ENCODE data around the gene EEF1AKMT1.
"Not testable (repeated sequence)": the region's sequence is repeated elsewhere in the genome, so short reads cannot be mapped to it uniquely, and the experiment has no call there.

The EEF1AKMT1 gene

GRCh38 chr13:20696073-20696472 lies 77.7 kb downstream of the EEF1AKMT1 start:
- in situ Hi-C loops (cut with HindIII; ENCODE audit: low pct_unique_long_range_greater_than_20kb, low sequenced_read_pairs): no loop called here
- DNase-seq (ENCODE audit: low read depth in 1 of 2, low spot score in 1 of 2): no peak
- no peak for TF ChIP-seq JUND (IDR thresholded peaks at IDR 0.05; ENCODE audit: low read depth)

- in situ Hi-C loops (cut with HindIII; ENCODE audit: low pct_unique_long_range_greater_than_20kb, low sequenced_read_pairs): no loop called here
- TF ChIP-seq JUND (IDR thresholded peaks at IDR 0.05; ENCODE audit: low read depth): no peak
- DNase-seq (ENCODE audit: low read depth in 1 of 2, low spot score in 1 of 2): no peak
Observed at GRCh38 chr13:20691616-20692015, 82.1 kb downstream of the EEF1AKMT1 start.

DNA sequence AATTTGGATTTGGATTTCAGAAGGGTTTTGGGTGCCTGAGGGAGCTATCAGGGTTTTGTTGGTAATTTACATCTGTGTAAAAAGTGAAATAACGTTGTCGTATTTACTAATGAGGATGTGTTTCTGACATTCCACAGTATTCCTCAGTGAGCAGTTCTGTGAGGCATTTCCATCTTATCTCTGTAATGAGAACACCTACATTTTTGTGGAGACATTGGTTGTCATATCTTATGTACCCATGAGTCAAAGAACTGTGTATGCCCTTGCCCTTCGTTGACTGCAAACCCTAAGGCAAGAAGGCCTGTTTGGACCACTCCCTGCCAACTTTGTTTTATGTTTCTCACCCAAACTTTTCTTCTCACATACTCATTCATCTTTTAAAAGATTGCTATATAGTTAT lies 84.5 kb downstream of the EEF1AKMT1 start:
- TF ChIP-seq JUND (IDR thresholded peaks at IDR 0.05; ENCODE audit: low read depth): no peak
- in situ Hi-C loops (cut with HindIII; ENCODE audit: low pct_unique_long_range_greater_than_20kb, low sequenced_read_pairs): no loop called here
- no peak for DNase-seq (ENCODE audit: low read depth in 1 of 2, low spot score in 1 of 2)

DNA sequence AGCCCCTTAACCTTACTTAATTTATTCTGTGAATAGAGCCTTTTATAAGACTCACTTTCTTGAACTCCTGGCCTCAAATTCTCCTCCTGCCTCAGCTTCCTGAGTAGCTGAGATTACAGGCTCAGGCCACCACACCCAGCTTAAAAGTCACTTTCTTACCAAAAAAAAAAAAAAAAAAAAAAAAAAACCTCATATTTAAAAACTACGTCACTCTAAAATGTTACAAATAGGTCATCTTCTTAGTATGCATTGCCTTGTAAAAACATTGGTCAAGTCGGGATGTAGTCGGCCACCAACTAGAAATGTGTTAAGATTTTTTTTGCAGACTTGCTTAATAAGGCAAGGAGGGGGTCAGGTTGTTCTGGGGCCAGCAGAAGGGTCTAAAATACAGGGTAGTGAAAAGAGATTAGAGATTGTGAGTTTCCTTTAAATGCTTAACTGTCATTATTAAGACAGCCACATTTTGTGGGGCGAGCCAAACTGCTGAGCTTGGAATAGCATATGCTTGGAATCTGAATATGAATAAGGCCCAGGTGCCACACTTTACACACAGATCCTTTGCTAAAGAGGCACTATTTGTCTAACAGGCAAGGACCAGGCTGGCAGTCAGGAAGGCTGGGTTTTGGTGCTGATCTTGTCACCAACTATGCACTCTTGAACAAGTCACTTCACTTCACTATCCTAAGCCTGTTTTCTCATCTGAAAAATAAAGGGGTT lies 86.7 kb downstream of the EEF1AKMT1 start:
- no peak for DNase-seq (ENCODE audit: low read depth in 1 of 2, low spot score in 1 of 2)
- no peak for TF ChIP-seq JUND (IDR thresholded peaks at IDR 0.05; ENCODE audit: low read depth)
- in situ Hi-C loops (cut with HindIII; ENCODE audit: low pct_unique_long_range_greater_than_20kb, low sequenced_read_pairs): no loop called here

DNA sequence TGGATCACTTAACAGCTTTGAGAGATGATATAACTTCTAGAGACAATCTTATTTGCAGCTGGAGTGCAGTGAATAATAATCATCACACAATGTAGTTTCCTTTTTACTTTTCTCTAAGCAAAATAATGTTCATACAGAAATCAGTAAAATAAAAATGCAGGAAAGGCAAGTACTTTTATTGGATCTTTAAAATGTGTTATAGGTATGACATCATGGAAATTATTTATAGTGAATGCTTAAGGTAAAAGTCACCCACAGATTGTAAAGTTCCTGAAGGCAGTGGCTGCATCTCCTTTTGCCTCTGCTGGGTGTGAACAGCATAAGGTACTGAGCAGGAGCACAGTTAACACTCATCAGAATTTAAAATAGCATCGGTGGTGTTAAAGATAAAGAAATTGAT lies 87.6 kb downstream of the EEF1AKMT1 start:
- TF ChIP-seq JUND (IDR thresholded peaks at IDR 0.05; ENCODE audit: low read depth): no peak
- in situ Hi-C loops (cut with HindIII; ENCODE audit: low pct_unique_long_range_greater_than_20kb, low sequenced_read_pairs): no loop called here
- no peak for DNase-seq (ENCODE audit: low read depth in 1 of 2, low spot score in 1 of 2)

GRCh38 chr13:20685092-20685491 lies 88.7 kb downstream of the EEF1AKMT1 start:
- in situ Hi-C loops (cut with HindIII; ENCODE audit: low pct_unique_long_range_greater_than_20kb, low sequenced_read_pairs): no loop called here
- TF ChIP-seq JUND (IDR thresholded peaks at IDR 0.05; ENCODE audit: low read depth): no peak
- DNase-seq (ENCODE audit: low read depth in 1 of 2, low spot score in 1 of 2): no peak

DNA sequence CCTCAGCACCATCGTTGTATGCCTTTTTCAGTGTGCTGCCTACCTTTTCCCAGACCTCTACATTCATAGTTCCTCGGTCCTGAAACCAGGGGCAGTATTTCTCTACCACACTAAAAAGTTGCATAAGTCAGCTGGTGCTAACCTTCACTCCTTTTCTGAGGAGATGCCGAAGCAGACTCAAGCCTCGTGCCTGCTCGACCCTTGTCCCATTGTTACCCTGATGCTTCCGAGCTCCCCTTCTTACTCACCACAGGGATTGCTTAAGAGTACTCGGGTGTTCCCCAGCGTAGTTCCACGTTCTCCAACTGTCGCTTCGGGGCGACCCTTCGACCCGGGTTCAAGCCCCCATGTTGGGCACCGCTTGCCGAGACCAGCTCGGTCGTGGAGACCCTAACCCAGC lies 89.2 kb downstream of the EEF1AKMT1 start:
- in situ Hi-C loops (cut with HindIII; ENCODE audit: low pct_unique_long_range_greater_than_20kb, low sequenced_read_pairs): no loop called here
- DNase-seq (ENCODE audit: low read depth in 1 of 2, low spot score in 1 of 2): no peak
- TF ChIP-seq JUND (IDR thresholded peaks at IDR 0.05; ENCODE audit: low read depth): no peak

DNA sequence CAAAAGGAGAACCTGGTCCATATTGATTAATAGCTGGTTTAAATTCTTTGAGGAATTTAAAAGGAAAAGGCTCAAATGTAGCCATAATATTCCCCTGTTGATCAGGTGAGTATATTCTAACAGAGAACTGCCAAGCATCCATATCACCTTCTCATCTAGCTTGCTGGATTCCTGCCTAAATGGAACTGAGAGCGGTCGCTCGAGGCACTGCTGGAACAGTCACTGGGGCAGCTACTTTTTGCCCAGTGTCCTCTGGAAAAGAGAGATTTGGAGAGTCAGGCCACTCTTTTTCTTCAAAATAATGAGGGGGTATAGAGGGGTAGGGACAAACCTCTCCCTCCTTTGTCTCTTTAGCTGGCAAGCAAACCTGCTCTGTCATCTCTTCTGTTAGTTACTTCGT lies 89.7 kb downstream of the EEF1AKMT1 start:
- in situ Hi-C loops (cut with HindIII; ENCODE audit: low pct_unique_long_range_greater_than_20kb, low sequenced_read_pairs): no loop called here
- peak in 1 of 2 experiments; percentile 20 for DNase-seq (ENCODE audit: low read depth in 1 of 2, low spot score in 1 of 2)
- no peak for TF ChIP-seq JUND (IDR thresholded peaks at IDR 0.05; ENCODE audit: low read depth)

DNA sequence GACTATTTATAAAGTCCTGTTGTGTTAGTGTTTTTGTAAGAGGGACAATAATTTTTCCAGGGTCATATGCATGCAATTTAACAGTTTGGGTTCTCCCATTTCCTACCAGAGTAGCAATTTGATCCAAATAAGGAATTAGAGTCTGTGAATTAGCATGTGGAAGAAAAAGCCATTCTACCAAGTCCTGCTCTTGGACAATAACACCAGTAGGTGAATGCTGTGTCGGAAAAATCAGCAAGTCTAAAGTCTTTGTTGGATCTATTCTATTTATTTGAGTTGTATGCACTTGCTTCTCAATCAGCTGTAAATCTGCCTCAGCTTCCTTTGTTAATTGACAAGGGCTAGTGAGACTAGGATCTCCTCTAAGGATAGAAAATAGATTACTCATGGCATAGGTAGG lies 91.7 kb downstream of the EEF1AKMT1 start:
- in situ Hi-C loops (cut with HindIII; ENCODE audit: low pct_unique_long_range_greater_than_20kb, low sequenced_read_pairs): no loop called here
- no peak for TF ChIP-seq JUND (IDR thresholded peaks at IDR 0.05; ENCODE audit: low read depth)
- no peak for DNase-seq (ENCODE audit: low read depth in 1 of 2, low spot score in 1 of 2)

DNA sequence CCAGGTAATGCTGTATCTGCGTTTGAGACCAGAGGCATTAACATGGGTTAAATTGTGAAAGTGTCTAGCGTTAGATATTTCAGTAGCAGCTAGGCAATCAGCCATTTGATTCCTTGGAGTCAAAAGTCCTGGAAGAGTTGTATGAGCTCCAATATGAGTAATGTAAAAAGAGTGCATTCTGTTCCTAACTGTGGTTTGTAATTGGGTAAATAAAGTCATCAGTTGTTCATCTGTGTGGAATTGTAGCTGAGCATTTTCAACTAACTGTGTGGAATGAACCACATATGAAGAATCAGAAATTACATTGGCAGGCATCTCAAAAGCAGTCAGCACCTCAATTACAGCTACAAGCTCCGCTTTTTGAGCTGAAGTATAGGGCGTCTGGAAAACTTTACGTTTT lies 92.3 kb downstream of the EEF1AKMT1 start:
- DNase-seq (ENCODE audit: low read depth in 1 of 2, low spot score in 1 of 2): not testable (repeated sequence)

DNA sequence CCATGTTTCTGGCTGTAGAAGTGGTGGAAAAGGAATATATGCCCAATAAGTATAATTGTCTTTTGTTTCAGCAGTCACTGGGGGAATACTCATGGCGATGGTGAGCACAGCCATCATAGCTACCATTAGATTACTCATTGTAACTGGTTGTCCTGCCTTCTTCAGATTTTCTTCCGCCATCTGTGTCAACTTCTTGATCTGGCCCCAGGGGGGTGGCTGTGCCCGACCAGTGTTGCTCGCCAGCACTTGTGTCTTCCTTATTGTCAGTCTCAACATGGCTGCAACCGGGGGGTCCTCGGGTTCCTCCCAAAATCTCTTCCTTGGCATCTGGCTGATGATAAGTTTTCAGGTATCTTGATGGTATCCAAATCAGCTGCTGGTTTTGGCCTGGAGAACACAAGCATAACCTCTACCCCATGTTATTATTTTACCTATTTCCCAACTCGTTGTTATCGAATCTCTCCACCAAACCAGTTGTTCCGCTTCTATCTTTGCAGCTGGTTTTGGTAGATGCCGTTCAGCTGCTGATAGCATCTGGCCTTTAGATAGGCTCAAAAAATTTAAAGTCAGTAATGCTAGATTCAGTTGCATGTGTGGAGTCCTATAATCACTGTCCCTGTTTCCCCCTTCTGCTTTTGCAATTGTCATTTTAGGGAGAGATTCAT lies 93.2 kb downstream of the EEF1AKMT1 start:
- no peak for TF ChIP-seq JUND (IDR thresholded peaks at IDR 0.05; ENCODE audit: low read depth)
- in situ Hi-C loops (cut with HindIII; ENCODE audit: low pct_unique_long_range_greater_than_20kb, low sequenced_read_pairs): no loop called here
- no peak for DNase-seq (ENCODE audit: low read depth in 1 of 2, low spot score in 1 of 2)

More for the DNA sequence above, 92.3 kb downstream of the EEF1AKMT1 start:
- in situ Hi-C loops (cut with HindIII; ENCODE audit: low pct_unique_long_range_greater_than_20kb, low sequenced_read_pairs): not testable (repeated sequence)

DNA sequence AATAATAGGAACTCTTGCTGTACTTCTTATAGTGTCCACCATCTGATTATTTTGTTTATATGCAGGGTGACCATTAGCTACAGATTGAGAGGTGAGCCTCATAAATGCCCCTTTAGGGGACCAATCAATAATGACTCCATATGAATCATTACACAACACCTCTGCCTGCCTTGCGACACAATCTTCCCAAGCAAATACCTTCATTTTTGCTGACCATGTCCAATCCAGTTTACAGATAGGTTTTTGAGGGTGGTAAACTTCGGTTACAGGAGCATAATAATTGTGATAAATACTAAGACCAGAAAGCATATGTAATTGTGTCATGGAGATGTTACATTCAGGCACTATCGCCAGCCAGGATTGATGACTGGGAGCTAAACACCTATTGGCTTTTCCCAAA lies 93.9 kb downstream of the EEF1AKMT1 start:
- in situ Hi-C loops (cut with HindIII; ENCODE audit: low pct_unique_long_range_greater_than_20kb, low sequenced_read_pairs): no loop called here
- no peak for DNase-seq (ENCODE audit: low read depth in 1 of 2, low spot score in 1 of 2)

More for the DNA sequence above, 93.9 kb downstream of the EEF1AKMT1 start:
- TF ChIP-seq JUND (IDR thresholded peaks at IDR 0.05; ENCODE audit: low read depth): no peak

Measured in T47D (cell line).